GM21526 (cell line): ENCODE data around the gene GAL3ST3.
"Not testable (repeated sequence)": the region's sequence is repeated elsewhere in the genome, so short reads cannot be mapped to it uniquely, and the experiment has no call there.

Source experiments
- ATAC-seq: cut with Tn5 transposase; IDR thresholded peaks from one replicate; pipeline ENCODE4 v1.9.1; 2021; ENCODE audit warnings: moderate library complexity; ENCODE audit not compliant: unreplicated experiment, low FRiP score

The GAL3ST3 gene

DNA sequence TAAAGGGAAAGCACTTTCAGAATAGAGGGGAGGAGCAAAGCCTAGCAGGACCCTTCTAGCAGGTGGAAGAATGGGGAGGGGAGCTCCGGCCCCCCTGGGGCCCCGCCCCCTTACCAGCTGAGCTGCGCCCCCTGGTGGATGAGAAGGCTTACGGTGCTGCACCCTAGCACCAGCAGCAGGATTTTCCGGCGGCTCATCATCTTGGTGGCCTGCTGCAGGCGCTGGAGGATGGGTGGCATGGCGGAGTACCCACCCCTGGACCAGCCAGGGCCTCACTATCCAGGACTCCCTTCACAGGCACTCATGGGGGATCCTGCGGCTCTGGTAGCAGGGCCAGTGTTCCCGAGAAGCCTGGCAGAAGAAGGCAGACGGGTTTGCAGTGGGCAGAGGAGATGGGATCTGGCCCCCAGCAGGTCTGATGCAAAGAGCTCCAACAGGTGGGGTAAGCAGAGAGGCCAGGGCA, 3.8 kb downstream of the GAL3ST3 start:
- ATAC-seq = no peak

DNA sequence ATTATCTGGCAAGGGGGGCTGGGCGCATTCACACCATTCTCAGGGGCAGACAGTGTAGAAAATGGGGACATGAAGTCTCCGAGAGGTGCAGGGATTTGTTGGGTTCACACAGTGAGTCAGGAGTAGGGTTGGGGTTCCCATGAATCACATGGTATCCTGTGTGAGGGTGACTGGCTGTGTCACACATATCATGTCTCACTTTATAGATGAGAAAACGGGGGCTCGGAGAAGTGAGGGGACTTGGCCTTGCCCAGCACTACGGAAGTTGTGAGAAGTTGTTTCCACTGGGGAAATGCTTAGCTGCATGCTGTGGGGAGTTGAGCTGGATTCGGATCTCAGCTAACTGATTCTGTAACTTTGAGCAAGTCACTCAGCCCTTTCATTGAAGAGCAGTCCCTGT, 4.2 kb downstream of the GAL3ST3 start:
- ATAC-seq = no peak

DNA sequence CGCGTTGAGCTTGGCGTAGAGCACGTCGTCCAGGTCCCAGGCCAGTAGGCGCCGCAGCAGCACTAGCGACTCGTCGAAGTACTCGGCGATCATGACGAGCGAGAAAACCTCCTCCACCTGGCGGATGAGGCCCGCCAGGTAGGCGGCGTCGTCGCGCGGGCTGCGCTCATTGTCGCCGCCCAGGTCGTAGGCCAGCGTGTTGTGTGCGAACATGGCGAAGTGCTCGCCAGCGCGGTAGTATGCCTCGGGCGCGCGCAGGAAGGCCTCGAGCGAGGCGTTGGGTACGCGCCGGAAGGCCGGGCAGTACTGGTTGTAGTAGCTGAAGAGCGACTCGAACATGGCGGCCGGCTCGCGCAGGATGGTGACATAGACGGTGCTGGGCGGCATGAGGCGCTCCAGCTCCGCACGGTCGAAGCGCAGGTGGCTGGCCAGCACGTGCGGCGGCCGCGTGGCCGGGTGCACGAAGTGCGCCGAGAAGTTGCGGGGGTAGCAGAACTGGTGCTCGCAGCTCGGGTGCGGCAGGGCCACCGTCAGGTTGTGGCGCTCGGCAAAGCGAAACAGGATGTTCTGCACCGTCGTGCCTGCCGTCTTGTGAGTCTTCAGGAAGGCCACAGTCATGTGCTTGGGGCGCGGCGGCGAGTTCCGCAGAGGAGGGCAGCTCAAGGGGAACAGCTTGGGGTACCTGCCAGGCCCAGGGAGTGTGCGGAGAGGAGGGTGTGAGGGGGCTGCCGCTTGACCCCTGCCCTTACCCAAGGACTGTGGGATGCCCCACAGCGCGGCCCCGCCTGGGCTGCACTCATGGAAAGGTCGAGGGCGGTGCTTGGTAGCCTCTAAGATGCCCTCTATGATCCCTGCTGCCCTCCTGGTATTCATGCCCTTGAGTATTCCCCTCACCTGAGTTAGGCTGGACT, 5.7 kb downstream of the GAL3ST3 start:
- ATAC-seq = no peak

DNA sequence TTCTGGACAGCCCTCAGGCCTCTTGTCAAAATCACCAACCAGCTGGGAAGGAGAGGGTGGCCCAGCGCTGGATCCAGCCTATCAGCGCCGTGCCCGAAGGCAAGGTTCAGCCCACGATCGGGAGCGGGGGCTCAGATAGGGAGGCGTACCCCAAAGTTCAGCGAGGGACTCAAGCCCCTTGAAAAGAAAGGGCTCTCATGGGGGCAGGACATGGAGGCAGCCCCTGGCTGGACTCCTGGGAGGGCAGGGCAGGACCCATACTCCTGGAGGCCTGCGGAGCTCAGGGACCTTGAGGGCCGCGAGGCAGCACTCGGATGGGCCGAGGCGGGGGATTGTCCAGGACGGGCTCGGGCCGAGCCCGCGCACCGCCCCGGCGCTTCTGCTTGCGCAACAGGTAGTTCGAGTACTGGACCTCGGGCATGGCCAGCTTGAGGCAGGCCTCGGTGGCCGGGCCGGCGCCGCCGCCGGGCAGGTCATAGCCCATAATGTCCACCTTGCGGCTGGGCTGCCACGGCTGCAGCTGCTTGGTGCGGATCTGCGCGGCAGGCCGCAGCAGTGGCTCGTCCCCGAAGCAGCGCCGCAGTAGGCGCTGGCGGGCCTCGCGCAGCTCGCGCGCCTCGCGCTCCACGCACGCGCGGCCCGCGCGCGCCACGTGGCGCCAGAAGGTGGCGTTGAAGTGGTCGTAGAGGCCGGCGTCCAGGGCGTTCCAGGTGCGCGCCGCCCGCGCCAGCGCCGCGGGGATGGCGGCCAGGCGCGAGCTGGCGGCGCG, 6.5 kb downstream of the GAL3ST3 start:
- ATAC-seq = no peak

GRCh38 chr11:66039765-66040164, 9.2 kb downstream of the GAL3ST3 start:
- ATAC-seq = no peak

- ATAC-seq = no peak
Measured at GRCh38 chr11:66037327-66037726, 11.6 kb downstream of the GAL3ST3 start.

- no peak for ATAC-seq
Measured at GRCh38 chr11:66036334-66036710, 12.6 kb downstream of the GAL3ST3 start.

GRCh38 chr11:66035653-66036333, 13.2 kb downstream of the GAL3ST3 start:
- no peak for ATAC-seq

GRCh38 chr11:66032957-66033735, 15.8 kb downstream of the GAL3ST3 start:
- no peak for ATAC-seq

DNA sequence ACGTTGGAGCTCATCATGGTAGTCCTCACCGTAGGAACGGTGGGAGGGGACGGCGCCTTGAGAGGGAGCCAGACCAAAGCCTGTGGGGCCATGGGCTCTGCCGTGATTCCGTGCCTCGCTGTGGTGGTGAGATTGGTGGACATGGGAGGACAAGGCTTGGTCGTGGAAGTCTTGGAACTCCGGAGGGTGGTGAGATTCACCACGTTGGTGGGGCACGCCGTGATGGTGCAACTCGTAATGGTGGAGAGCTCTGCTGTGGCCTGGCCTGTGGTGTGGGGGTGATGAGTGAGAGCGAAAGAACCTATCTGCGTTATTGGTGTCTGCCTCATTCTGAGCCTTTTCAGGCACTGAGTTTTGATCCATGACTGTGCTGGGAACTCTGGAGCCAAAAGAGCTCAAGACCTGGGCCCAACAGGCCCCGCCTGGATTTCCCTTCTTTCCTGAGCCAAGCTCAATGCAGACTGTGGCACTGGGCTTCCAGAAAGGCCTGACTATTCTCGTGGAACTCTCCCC, 22.9 kb downstream of the GAL3ST3 start, which contains the start of gene CATSPER1:
Gene CATSPER1 (minus strand): TSS at position 463 of the 513 bp plus-strand sequence. CDS start 100 bp downstream, at position 363.
- ATAC-seq = no peak

DNA sequence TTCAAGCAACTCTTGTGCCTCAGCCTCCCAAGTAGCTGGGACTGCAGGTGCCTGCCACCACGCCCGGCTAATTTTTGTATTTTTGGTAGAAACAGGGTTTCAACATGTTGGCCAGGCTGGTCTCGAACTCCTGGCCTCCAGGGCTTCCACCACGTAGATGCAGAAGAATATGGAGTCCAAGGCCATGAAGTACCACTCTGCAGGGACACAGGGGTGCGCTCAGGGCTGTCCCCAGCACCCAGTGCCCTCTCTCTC, 25.8 kb downstream of the GAL3ST3 start:
- not testable (repeated sequence) for ATAC-seq

DNA sequence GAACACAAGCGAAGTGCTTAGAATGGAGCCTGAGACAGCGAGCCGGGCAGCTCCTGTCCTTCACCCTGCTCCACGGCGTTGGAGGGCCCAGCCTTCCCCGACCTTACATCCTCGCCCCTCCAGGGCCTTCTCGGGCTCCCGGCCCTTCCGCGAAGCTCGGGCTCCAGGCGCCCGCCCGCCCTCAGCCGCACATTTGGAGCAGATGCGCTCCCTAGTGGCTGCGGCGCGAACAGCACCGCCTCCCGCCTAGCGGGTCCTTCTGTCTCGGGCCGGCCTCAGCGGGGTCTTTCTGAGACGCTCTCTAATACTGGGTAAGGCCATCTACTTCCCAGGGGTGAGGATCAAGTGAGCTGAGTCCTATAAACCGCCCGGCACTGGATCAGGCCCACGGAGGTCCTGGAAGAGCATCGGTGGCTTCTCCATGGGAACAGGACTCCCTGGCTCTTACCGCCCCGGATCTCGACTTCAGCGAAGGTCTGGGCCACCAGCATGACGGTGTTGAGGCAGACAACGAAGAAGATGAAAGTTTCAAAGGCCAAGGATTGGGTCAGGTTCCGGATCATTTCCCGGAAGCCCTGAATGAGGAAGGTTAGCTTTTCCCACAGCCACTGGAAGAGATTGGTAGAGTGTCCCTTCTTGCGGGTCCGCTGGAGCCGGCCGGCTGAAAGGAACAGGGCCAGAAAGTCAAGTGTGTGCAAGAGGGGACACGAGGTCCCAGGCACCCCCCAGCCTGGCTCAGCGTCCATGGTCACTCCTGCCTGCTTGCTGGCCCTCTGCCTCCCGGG, 26.4 kb downstream of the GAL3ST3 start:
- no peak for ATAC-seq

- no peak for ATAC-seq
Measured at GRCh38 chr11:66020618-66021357, 28.2 kb downstream of the GAL3ST3 start.

- ATAC-seq = no peak
Measured at GRCh38 chr11:66020212-66020611, 28.7 kb downstream of the GAL3ST3 start.

GRCh38 chr11:66017321-66017720, 31.6 kb downstream of the GAL3ST3 start:
- ATAC-seq = no peak

DNA sequence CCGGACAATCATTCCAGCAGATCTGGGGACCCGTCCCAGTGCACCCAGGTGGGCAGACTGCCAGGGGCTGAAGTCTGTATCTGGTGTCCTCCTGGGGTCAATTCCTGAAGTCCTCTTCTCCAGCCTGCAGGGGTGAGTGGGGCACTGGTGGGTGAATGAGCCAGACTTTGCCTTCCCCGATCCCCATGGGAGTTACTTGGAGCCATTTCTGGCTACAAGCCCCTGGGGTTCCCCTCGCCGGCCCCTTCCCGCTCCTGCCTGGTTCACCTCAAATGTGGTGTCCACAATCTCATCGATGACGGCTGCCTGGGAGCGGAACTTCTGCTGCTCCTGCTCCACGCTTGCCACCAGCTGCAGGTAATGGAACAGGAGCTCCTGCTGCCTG, 32.2 kb downstream of the GAL3ST3 start:
- ATAC-seq = no peak

DNA sequence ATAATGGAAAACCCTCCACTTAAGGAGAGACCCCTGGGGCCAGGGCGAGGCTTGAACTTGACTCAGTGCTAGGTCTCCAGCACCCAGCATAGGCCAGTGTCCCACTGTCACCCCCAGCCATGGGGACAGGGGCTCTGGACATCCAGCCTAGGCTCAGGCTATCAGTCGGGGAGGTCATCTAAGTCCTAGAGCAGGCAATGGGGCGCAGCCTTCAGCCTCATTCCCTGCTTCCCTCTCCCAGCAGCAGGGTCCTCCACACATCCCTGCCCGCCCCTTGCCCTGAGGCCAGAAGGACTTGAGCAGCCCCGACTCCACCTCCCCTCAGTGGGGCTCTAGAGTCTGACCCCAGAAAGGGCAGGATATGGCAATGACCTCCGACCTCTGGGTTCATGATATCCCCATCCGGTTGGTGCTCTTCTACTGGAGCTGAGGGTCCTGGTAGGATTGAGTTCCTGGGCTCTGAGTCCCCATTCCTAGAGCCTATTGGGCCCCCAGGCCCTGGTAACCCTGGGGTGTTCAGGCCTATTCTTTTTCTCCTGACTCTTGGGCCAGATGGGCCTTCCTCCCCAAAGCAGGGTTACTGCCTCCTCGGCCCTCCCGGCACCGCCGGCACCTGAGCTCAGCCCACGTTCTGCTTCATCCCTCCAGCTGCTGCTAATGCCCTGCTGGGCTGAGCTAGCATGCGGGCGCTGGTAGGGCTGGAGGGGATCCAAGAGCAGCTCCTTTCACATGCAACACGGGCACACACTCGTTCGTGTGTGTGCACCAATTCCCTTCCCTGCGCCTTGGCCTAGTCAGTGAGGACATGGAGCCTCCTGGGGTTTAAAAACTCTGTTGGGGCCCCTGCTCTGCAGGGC, 32.8 kb downstream of the GAL3ST3 start:
- no peak for ATAC-seq

- ATAC-seq = no peak
Measured at GRCh38 chr11:66015454-66015881, 33.5 kb downstream of the GAL3ST3 start.
